B cell (primary cell): ENCODE results near the gene TBC1D10A. TPM values are rescaled to one million over a fixed set of nuclear protein-coding genes. Genes with fewer than 3 reads are reported as not detected.

Source experiments
- ATAC-seq: fragments of 200-7000 bp; cut with Tn5 transposase; one replicate; pipeline ENCODE4 v1.10.0; 2021; ENCODE audit warnings: low read depth, mild to moderate bottlenecking, moderate number of reproducible peaks, moderate library complexity
- CTCF ChIA-PET: fragments of 350-600 bp; sonication (Branson Sonifier 250); formaldehyde crosslinking; loops from one replicate; lab custom pipeline; 2021; ENCODE audit warnings: antibody characterized with exemption, inconsistent platforms; lab: Charles Lee
- POLR2A ChIA-PET: fragments of 350-600 bp; sonication (Branson Sonifier 250); formaldehyde crosslinking; loops from one replicate; lab custom pipeline; 2021; ENCODE audit warnings: antibody characterized with exemption; lab: Charles Lee
- DNase-seq: peaks from one replicate; pipeline ENCODE4 v3.0.0; 2013
- H2AFZ ChIP-seq: 2 replicates; pipeline ENCODE4 v1.6.1; 2012; ENCODE audit warnings: mild to moderate bottlenecking, low read depth, low read length; ENCODE audit not compliant: insufficient read depth, poor library complexity, severe bottlenecking
- H3K27ac ChIP-seq, 2 donors: 1 replicate in 1 of 2; 2 replicates in 1 of 2; pipeline ENCODE4 v1.5.1; 2012 to 2013; ENCODE audit warnings: low read length in 2 of 2, mild to moderate bottlenecking in 2 of 2, moderate library complexity in 1 of 2
- H3K27me3 ChIP-seq, 4 experiments: fragments of 200-600 bp in 1 of 4; sonication (generic) in 1 of 4; replicated peaks in 1 of 4; 1 replicate in 2 of 4; 2 replicates in 2 of 4; pipeline versions ENCODE4 v1.6.1 to v1.7.0; 2013 to 2016; ENCODE audit warnings: low read length in 3 of 4, mild to moderate bottlenecking in 2 of 4, mixed read lengths in 1 of 4, moderate library complexity in 1 of 4; ENCODE audit not compliant: insufficient read depth in 4 of 4, control insufficient read depth in 3 of 4; ENCODE audit errors: control extremely low read depth in 1 of 4
- H3K36me3 ChIP-seq, 2 experiments: replicated peaks in 1 of 2; 1 replicate in 1 of 2; 2 replicates in 1 of 2; pipeline versions ENCODE4 v1.6.1 to v1.7.1; 2013; ENCODE audit warnings: low read length in 1 of 2; ENCODE audit not compliant: insufficient read depth in 2 of 2, control insufficient read depth in 1 of 2; ENCODE audit errors: control extremely low read depth in 1 of 2, extremely low read depth in 1 of 2
- H3K4me1 ChIP-seq, 2 donors: fragments of 200-600 bp in 1 of 2; sonication (generic) in 1 of 2; 1 replicate in 1 of 2; 2 replicates in 1 of 2; pipeline versions ENCODE4 v1.5.1 to v1.6.1; 2013 to 2017; ENCODE audit warnings: low read length in 2 of 2; ENCODE audit not compliant: control insufficient read depth in 2 of 2, insufficient read depth in 2 of 2
- H3K4me2 ChIP-seq: replicated peaks from 2 replicates; pipeline ENCODE3; 2012; ENCODE audit warnings: mild to moderate bottlenecking, low read depth, low read length; ENCODE audit not compliant: poor library complexity, severe bottlenecking
- H3K4me3 ChIP-seq, 5 experiments: fragments of 200-600 bp in 1 of 5; sonication (generic) in 1 of 5; 1 replicate in 3 of 5; 2 replicates in 2 of 5; pipeline versions ENCODE4 v1.5.1 to v1.7.0; 2011 to 2016; ENCODE audit warnings: low read length in 4 of 5, mild to moderate bottlenecking in 4 of 5, low read depth in 2 of 5, control low read depth in 1 of 5, moderate library complexity in 1 of 5; ENCODE audit not compliant: insufficient read depth in 1 of 5; ENCODE audit errors: control extremely low read depth in 1 of 5, extremely low read depth in 1 of 5
- H3K79me2 ChIP-seq: fragments of 200-600 bp; sonication (generic); one replicate; pipeline ENCODE4 v1.6.0; 2016; ENCODE audit warnings: low read length; ENCODE audit not compliant: control insufficient read depth, insufficient read depth
- H3K9ac ChIP-seq: fragments of 200-600 bp; sonication (generic); 2 replicates; pipeline ENCODE4 v1.6.1; 2017; ENCODE audit warnings: mild to moderate bottlenecking, low read length, moderate library complexity
- H3K9me3 ChIP-seq, 3 donors: one replicate each; pipeline versions ENCODE4 v1.6.1 to v1.7.1; 2013; ENCODE audit warnings: low read length in 2 of 3; ENCODE audit not compliant: control insufficient read depth in 2 of 3, insufficient read depth in 1 of 3; ENCODE audit errors: control extremely low read depth in 1 of 3
- H4K20me1 ChIP-seq: 2 replicates; pipeline ENCODE4 v1.6.0; 2012; ENCODE audit warnings: mild to moderate bottlenecking, low read length; ENCODE audit not compliant: insufficient read depth, control insufficient read depth, poor library complexity, severe bottlenecking
- H3K27ac Mint-ChIP-seq: one replicate; pipeline ENCODE4 v1.8.0; 2021; ENCODE audit warnings: mixed read lengths
- H3K27me3 Mint-ChIP-seq: one replicate; pipeline ENCODE4 v1.8.0; 2021; ENCODE audit warnings: mixed read lengths
- H3K4me1 Mint-ChIP-seq: one replicate; pipeline ENCODE4 v1.8.0; 2021; ENCODE audit warnings: mixed read lengths
- H3K4me3 Mint-ChIP-seq: one replicate; pipeline ENCODE4 v1.8.0; 2021; ENCODE audit warnings: mixed read lengths
- H3K9me3 Mint-ChIP-seq: one replicate; pipeline ENCODE4 v1.8.0; 2022; ENCODE audit warnings: mixed read lengths; ENCODE audit not compliant: insufficient read depth
- CTCF ChIP-seq: fragments of 200-600 bp; IDR thresholded peaks from one replicate; pipeline ENCODE4 v1.8.0; 2022; ENCODE audit warnings: antibody characterized with exemption, mild to moderate bottlenecking
- EZH2 ChIP-seq: IDR thresholded peaks from 2 replicates; pipeline ENCODE4 v1.6.1; 2012; ENCODE audit warnings: borderline replicate concordance, low read depth, mild to moderate bottlenecking, moderate library complexity, low read length; ENCODE audit not compliant: insufficient read depth, poor library complexity, severe bottlenecking
- WGBS: methylation state at CpG from one replicate; pipeline ENCODE4 v1.1.5; 2013; ENCODE audit warnings: missing lambda C conversion rate; ENCODE audit not compliant: insufficient coverage; 5-methylcytosine and 5-hydroxymethylcytosine counted together
- intact Hi-C: fragments of 100-400 bp; cut with micrococcal nuclease; formaldehyde crosslinking; loops from one replicate; pipeline ENCODE4 v1.10.0; 2022
- polyA plus RNA-seq: library from polyadenylated mRNA; depleted of rRNA; stranded (reverse); fragments of >200 nt; gene quantifications from 2 replicates; pipeline ENCODE4 v1.2.3, GENCODE V29; 2012
- total RNA-seq, 2 donors: library from RNA; stranded (reverse); fragments of 120-200 nt in 1 of 2; gene quantifications; 1 replicate in 1 of 2; 2 replicates in 1 of 2; pipeline versions ENCODE4 v1.2.3 to v1.2.4, GENCODE V29; 2013 to 2022

Gene TBC1D10A
- total and polyA plus RNA-seq, 2 donors (not counting 1 experiment from before 2014, with no cell fraction given): 45.2 to 58.4 TPM

- H3K27me3 Mint-ChIP-seq: peaks cover 48% of the 10 kb centered on the region
- H3K9me3 Mint-ChIP-seq: no peaks in the 10 kb centered on the region
- intact Hi-C loops: no loop called here
- H3K27ac Mint-ChIP-seq: no peak overlapping the region
- H3K36me3 ChIP-seq: no peaks in the 10 kb centered on the region
- peaks cover 0 to 4% (median 0%) of the 10 kb centered on the region in 3 donors for H3K9me3 ChIP-seq
- H2AFZ ChIP-seq: peak overlapping the region; percentile 84
- H3K4me3 ChIP-seq: peak overlapping the region in 2 of 5 experiments; percentile 35 to 62
- 6% methylated on average over 13 of the region's 15 CpGs for WGBS
- H3K4me2 ChIP-seq: peak overlapping the region; percentile 88
- peak overlapping the region; percentile 41 for H3K9ac ChIP-seq
- H4K20me1 ChIP-seq: no peaks in the 10 kb centered on the region
- no peaks in the 10 kb centered on the region for H3K79me2 ChIP-seq
- H3K4me3 Mint-ChIP-seq: peak overlapping the region; percentile 6
- H3K27ac ChIP-seq: no peak overlapping the region
- ATAC-seq (no peak), DNase-seq (no peak)
- peaks cover 0 to 39% (median 19%) of the 10 kb centered on the region in 4 experiments for H3K27me3 ChIP-seq
- H3K4me1 Mint-ChIP-seq: peaks cover 13% of the 10 kb centered on the region
- ChIA-PET POLR2A (no interaction called here), CTCF (no interaction called here)
- TF ChIP-seq EZH2 (no peak), CTCF (no peak)
- peaks cover 14 to 20% of the 10 kb centered on the region in 2 donors for H3K4me1 ChIP-seq
Measured at GRCh38 chr22:30246814-30247376, 79.8 kb downstream of the TBC1D10A start.

- peak within 1 kb of the TSS in 4 of 5 experiments; percentile 11 to 62 (median 36) for H3K4me3 ChIP-seq
- CTCF ChIA-PET: no interaction called here
- POLR2A ChIA-PET: no interaction called here
- peak within 1 kb of the TSS; percentile 84 for H2AFZ ChIP-seq
- H3K4me3 Mint-ChIP-seq: peak within 1 kb of the TSS; percentile 78
- peak within 1 kb of the TSS; percentile 88 for H3K4me2 ChIP-seq
- H3K4me1 ChIP-seq: peaks cover 14 to 23% of the 10 kb centered on the region in 2 donors
- H3K36me3 ChIP-seq: no peaks in the 10 kb centered on the region
- H3K79me2 ChIP-seq: no peaks in the 10 kb centered on the region
- H3K9me3 Mint-ChIP-seq: no peaks in the 10 kb centered on the region
- H3K9ac ChIP-seq: peak within 1 kb of the TSS; percentile 41
- peaks cover 13% of the 10 kb centered on the region for H3K4me1 Mint-ChIP-seq
- peaks cover 0 to 4% (median 0%) of the 10 kb centered on the region in 3 donors for H3K9me3 ChIP-seq
- no peaks in the 10 kb centered on the region for H4K20me1 ChIP-seq
- peaks cover 48% of the 10 kb centered on the region for H3K27me3 Mint-ChIP-seq
- TF ChIP-seq CTCF (peak; percentile 23), EZH2 (no peak)
- H3K27ac Mint-ChIP-seq: no peak within 1 kb of the TSS
- peaks cover 0 to 39% (median 19%) of the 10 kb centered on the region in 4 experiments for H3K27me3 ChIP-seq
- ATAC-seq (no peak), DNase-seq (peak; percentile 58)
- no peak within 1 kb of the TSS for H3K27ac ChIP-seq
- intact Hi-C loops: no loop called here
- WGBS: 6% methylated on average over 64 of the region's 64 CpGs
Measured at GRCh38 chr22:30245985-30246813, 80.5 kb downstream of the TBC1D10A start, which contains the start of gene LIF. TSS of gene LIF (minus strand) at chr22:30246759. CDS start at chr22:30246695, 64 bp downstream.
